HG02571 (cell line): ENCODE data around the gene HPCA.

ENCODE experiments used
- ATAC-seq: cut with Tn5 transposase; IDR thresholded peaks from one replicate; pipeline ENCODE4 v1.9.1; 2021; ENCODE audit warnings: mild to moderate bottlenecking, moderate library complexity; ENCODE audit not compliant: unreplicated experiment

Gene HPCA

DNA sequence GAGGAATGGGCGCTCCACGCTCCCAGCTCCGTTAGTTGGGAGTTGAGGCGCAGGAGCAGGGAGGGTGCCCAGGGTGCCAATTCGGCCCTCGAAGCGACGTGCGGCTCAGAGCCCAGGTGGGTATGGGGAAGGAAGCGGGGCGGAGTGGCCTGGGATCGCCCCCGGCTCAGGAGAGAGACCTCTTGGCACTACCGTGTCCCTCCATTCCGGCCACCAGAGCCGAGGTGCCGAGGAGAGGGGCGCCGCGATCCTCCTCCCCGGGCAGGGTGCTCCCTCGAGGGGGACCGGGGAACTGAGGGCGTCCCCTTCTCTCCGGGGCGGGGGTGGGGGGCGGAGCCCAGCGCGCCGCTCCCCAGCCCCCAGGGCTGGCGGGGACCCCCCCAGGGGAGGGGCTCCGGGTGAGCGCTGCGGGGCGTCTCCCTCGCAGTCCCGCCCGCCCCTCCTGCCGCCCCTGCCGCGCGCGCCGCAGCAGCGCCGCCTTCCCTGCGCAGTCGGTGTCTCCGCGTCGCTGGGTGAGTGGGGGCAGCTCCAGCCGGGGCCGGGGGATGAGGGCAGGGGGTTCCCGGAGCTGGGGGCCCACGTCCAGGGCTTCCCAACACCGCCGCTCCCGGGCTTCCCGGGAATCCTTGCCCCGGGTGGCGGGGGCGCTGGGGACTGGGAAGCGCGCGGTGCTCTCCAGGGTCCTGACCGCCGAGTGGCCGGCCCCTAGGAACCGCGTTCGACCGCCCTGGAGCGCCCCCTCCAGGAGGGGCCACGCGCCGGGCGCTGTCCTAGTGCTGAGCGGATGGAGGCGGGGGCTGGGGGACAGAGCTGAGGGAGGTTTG lies at the start of gene HPCA:
TSS of gene HPCA (plus strand) at position 488 of the 824 bp plus-strand sequence. CDS start 2,408 bp downstream, outside the sequence.
- no peak for ATAC-seq

DNA sequence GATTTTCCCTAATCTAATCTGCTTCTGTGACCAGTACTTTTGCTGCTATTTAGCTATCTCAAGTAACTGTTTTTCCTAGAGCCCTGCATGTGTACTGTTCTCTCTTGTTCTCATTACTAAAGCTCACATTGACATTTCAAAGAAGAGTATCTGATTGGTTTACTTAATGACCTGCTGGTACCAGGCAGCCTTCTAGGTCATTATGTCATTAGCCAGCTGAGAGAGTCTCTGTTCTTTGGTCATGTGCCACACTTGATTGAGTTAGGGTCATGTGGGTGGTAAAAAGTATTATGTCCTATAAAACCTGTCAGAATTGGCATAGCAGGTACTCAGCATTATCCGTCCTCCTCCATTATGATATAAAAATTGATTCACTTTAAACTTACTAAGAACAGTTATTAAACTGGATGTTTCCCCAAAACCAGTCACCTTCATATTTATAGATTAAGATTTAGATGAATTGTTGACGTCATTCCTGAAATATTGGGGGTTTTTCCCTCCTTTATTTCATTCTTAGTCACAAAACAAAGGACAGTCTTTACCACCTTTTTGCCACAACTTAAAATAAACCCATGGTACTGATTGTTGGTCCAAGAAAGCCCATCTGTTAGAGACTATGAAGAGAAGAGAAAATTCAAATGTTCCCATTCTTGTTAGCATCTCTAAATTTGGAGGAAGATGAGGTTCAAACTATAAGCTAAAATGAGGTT lies 37.8 kb upstream of the HPCA start:
- no peak for ATAC-seq

DNA sequence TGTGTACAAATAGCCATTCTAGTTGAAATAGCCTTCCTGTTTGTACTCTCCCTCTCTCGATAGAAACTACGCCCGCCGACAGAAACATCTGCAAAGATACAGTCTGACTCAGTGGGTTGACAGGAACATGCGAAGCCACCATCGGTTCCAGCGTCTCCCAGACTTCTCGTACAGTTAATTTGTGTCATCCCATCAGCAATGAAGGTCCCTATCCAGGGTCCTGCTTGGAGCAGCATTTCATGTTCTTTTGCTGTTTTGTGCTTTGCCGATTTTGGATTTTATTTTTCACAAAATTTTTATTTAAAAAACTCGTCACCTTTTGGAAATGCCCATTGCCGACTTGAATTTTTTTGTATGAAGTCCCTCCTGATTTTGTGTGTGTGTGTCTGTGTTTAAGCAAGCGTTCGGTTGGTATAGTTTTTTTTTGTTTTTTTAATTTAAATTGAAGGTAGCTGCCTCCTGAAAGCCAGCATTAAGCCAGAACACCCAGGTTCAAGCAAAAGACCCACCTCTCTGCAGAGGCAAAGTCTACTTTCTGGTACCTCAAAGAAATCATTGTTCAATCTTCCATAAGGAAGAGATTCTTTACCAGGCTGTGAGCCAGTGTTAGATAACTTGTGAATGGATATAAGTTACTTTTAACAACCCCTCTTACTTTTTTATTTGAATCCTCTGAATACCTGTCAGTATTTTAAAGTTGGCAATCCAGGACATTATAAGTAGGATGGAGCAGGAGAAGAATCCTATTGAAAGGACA lies 30.3 kb upstream of the HPCA start:
- ATAC-seq = no peak

DNA sequence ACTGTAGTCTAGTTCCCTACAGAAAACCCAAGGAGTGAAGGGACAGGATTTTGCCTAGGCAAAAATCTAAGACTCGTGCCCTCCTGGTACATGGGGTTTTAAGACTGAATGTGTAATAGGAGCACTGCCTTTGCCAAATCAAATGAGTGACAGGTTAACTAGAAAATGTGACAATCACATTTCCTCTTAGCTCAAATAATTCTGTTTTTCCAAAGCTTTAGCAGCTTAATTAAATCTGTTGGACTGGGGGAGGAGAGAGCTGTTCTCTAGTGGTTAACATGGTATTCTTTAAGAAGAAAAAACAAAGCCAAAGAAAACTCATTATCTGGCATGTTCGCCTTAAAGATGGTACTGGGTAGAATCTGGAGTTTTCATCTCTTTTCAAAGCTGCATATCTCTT lies 28.2 kb upstream of the HPCA start:
- ATAC-seq = no peak

DNA sequence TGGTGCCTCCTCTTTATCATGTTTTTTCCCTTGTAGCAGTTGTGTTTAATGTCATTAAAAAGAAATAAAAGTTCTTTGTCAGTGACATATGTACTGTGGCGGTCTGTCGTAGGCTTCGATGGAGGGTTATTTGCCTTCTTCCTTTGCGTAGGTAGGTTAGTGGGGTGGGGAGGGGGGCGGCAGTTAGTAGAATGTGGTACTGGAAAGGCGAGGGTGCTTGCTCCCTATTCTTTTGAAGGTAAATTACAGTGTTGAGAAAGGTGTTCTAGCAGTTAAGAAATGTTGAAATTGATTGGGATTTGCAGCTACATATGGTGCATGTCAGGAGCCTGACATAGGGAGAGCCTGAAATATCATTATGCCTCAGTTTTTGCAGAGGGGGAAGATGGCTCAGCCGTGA lies 27.5 kb upstream of the HPCA start:
- no peak for ATAC-seq

DNA sequence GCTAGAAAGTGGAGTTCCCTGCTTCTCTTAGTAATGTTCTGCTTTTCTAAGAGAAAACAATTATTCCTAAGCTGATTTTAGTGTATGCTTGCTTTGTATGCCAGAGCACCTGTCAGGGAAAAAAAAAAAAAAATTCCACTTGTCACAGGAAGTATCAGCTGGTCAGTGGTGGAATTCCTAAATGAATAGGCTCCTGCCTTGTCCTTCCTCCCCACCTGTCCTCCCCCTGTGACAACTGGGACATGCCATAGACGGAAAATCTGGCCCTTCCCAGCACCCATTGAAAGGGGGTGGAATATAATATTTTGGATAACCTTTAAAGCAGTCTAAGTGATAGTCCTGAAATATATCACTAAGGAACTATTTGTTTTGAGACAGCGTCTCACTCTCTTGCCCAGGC lies 26.4 kb upstream of the HPCA start:
- no peak for ATAC-seq

DNA sequence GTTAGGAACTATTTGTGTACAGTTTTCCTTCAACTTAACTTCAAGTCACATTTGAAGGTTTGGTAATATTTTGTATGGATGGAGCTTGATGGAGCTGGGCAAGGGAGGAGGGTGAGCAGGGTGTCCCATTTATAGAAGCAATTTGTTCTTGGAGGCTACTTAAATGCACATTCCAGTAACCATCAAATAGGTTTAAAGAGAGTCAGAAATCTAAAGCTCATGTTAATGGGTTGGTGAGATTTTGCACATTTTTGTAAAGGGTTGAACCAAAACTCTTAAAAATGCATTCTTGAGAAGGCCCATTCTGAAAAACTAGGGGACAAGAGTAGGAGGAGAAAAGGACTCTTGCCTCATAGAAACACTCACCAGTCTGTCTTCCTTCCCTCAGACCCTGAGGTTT lies 25.7 kb upstream of the HPCA start:
- no peak for ATAC-seq

DNA sequence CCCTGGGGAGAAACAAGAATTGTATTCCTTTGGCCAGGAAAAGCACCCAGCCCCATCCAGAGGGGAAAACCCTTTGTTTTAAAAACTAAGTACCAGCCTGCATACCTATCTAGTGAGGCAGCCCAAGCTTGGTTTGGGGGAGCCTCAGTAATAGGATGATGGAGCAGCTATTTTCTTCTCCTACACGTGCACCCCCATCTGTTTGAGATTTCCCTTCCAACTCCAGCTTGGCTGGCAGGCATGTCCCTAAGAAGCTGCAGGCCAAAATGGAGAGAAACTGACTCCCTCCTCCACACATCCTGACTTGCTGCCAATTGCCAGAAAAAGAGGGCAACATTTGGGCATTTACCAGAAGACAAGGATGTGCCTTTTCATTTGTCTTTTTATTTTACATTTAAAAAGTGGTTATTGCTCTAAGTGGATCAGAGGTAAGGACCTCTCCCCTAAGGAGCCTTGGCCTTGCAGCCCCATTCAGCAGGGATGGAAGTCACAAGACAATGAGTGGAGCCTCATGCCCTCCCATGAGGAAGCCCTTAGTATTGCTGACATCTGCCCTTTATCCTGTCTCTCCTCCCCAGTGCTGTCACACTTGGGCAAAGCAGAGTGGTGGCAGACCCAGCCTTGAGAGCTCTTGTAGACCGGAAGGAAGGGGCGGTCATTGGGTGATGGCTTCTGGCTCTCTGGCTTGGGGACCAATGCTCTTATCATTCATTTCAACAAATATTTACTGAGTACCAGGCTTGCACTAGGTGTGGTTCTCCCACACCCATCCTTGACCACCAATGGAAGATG lies 24.2 kb upstream of the HPCA start:
- no peak for ATAC-seq

DNA sequence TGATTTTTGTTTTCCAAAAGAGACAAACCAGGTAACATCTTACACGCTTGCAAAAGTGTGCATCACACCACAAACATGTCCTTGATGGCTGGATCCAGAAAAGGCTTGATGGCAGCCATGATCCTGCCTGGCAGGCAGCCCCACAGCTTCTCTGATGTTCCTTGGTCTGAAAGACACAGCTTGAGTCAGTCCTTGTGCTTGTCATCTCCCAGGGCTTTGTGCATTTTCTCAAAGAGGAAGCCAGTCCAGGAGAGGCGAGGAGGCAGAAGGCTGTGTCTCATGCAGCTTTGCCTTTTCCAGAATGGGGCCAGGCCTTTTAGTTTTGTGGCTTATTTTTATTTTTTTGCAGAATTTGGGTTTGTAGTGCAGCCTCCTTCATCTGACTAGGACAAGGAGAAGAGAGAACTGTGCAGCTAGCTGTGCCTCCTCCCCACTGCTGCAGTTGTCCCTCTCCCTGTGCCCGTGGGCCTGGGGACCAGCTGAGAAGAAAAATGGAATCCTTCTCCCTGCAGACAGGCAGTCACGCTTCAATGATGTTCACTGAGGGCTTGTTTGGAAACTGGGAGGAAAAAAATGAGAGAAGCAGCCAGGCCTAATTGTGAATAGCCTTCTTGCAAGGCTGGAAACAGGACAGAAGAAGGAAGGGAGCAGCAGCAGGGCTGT lies 22.9 kb upstream of the HPCA start:
- ATAC-seq = no peak

DNA sequence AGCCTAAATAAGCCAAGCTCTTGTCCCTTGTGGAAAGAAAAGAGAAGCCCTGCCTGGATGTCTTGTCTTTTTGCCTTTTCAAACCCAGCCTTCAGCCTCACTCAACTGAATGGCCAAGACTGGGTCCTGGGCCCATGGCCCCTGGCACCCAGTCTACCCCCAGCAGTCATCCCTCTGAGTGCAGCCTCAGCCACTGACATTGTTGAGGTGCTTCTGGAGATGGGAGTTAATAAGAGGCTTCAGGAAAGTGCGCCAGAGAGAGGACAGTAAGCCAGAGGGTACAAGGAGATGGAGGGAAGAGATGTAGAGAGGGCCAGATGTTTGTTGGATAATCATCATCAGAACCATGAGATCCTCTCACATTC lies 22.4 kb upstream of the HPCA start:
- ATAC-seq = no peak

DNA sequence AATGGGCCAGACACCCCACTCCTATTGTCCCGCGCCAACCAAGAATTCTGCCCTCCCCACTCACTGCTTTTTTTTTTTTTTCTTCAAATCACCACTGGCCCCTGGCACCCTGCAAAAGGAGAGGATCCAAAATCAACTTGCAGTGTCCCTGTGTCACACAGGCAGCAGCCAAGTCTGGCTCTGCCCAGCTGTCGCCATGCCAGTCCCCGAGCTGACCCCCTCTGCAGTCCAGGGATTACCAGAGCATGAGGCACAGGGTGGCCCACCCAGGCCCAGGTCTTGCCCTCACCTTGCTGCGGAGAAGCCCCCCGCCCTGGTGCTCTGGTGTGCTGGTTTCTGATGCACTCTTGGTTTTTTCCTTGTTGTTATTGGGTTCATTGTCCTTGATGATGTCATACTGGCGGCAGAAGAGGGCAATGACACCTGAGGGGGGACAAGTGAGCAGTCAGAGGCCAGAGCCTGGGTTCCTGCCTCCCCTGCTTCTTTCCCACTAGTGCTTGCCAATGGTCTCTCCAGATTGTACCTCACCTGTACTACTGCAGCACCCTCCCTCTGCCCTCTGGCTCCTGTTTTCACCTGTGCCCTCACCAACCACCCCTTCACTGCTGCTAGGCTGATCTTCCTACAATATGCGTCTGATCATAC lies 21.8 kb upstream of the HPCA start:
- ATAC-seq = no peak

DNA sequence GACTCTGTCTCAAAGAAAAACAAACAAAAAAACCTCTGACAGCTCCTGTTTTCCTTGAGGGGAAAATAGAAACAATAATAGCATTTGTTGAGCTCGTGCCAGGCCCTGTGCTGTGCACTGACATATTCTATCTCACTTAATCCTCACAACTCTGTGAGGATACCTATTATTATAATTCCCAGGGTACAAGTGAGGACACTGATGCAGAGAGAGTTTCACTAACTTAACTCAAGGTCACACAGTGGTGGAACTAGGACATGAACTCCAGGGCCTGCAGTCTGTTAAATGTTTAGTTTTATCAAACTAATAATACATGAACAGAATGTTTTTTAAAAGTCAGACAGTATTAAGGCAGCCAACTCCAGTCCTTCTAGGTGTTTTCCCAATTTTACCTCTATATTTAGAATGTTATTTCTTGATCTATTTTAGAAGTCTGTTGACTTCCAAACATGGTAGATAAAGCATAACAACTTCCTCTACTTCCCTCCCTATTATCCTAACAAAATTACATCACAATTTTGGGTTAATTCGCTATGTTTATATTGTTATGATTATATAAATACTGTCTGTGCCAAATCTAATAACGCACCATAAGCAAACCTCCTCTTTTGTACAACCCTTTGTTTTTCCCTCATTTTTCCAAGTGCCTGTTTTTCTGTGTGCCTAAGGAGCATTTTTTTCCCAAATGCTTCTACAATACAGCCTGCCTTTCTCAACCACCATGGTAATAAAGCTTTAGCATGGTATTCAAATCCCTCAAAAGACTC lies 20.5 kb upstream of the HPCA start:
- ATAC-seq = no peak

DNA sequence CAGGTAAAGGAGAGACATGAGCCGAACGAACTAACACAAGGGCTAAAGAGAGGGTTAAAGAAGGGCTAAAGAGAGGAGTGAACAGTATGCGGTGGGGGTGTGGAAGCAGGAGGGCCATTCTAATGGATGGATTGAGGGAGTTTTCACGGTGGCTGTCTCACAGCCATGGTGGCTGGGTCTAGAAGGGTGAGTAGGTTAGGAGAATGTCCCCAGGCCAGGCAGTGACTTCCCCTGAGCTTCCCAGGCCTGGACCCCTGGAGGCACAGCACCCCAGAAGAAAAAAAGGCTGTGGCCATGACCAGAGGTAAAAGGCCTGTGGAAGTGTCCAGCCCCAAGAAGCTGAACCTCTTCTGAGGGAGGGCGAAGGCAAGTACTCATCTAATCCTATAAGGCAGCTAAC lies 19.1 kb upstream of the HPCA start:
- ATAC-seq = no peak

DNA sequence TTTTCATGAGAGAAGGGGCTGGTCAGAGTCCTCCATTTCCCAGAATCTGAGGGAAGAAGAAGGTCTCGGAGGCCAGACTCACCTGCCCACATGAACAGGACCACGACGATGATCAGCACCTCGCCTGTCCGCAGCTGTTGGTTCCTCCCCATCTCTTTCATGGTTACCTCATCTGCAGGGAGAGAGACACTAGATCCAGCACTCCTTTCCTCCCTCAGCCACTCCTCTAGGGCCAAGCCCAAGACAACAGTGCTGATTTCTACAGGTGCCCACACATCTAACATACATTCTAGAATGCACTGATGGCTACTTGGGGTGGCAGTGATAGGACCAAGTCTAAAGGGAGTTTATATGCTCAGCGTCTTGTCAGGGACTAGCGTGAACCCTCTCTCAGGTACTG lies 18.6 kb upstream of the HPCA start:
- no peak for ATAC-seq

DNA sequence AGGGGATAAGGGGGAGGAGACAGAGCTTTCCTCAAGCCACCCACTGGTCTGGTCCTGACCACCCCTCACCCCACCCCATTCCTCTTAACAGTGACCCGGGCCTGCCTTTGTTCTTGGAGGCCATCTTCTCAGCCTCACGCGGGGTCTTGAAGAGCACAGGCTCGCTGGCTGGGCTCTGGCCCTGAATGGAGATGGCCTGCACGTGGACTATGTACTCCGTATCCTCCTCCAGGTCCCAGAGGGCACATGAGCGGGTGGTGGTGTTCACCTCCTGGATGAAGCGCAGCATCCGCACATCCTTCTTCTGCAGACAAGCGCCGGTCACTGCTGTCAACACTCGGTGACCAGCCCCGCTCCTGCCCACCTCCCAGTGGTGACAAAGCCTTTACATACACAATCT lies 18.2 kb upstream of the HPCA start:
- ATAC-seq = no peak

DNA sequence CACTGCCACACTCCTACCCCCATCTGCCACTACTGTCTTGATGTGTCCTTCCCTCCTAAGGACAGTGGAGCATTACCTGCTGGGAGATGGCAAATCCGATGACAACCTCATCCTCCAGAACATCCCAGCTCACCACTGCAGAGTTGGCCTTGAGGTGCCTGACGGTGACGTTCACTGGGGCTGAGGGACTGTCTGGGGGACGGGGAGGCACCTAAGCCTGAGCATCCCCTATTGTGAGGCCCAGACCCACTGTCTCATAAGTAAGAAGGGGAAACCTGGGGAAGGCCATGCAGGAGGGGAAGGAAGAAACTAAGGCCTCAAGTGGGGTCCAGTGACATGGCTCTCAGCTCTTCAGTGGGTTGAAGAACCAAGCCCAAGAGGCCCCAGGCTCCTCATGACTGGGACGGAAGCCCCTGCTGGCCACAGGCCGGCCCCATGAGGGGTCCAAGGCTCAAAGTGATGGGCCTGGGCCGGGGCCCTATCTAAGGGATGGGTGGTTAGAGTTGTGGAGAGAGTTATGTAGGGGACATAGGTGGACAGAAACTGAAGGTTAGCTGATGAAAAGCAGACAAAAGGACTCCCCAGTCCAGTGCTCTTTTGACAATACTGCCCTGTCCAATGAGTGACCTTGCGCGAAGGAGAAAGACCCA lies 17.4 kb upstream of the HPCA start:
- ATAC-seq = no peak

DNA sequence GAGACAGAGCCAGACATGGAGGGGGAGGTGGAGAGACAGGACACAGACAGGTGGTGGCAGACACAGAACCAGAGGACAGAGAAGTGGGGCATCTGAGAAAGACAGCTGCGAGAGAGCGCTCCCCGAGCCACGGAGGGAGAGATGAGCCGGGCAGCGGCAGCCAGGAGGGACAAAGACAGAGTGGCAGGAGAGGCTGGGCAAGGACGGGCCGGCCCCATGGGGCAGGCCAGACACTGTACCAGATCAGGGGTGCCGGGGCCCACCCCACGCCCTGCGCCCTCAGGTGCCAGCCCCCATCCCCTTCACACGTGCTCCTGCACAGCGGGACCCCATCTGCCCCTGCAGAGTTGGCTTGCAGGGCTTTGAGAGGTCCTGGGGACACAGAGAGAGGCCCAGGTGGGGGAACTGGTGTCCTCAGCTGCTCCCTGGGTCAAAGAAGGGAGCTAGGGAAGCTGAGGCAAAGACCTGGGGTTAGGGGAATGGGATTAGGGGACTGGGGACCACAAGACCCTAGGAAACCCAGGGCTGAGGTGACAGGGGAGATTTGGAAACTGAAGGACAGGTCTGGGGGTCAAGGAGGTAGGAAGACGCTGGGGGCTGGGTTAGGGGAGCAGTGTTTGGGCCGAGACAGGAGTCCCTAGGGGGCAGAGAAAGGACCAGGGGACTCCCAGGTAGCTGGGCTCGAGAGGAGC lies 16.2 kb upstream of the HPCA start:
- ATAC-seq = no peak
